ENCODE measurements around the gene BMI1.
A peak's percentile ranks its signal among the peaks of the same experiment; 100 is the strongest.
"Not testable (repeated sequence)": the region's sequence is repeated elsewhere in the genome, so short reads cannot be mapped to it uniquely, and the experiment has no call there.

Gene BMI1

DNA sequence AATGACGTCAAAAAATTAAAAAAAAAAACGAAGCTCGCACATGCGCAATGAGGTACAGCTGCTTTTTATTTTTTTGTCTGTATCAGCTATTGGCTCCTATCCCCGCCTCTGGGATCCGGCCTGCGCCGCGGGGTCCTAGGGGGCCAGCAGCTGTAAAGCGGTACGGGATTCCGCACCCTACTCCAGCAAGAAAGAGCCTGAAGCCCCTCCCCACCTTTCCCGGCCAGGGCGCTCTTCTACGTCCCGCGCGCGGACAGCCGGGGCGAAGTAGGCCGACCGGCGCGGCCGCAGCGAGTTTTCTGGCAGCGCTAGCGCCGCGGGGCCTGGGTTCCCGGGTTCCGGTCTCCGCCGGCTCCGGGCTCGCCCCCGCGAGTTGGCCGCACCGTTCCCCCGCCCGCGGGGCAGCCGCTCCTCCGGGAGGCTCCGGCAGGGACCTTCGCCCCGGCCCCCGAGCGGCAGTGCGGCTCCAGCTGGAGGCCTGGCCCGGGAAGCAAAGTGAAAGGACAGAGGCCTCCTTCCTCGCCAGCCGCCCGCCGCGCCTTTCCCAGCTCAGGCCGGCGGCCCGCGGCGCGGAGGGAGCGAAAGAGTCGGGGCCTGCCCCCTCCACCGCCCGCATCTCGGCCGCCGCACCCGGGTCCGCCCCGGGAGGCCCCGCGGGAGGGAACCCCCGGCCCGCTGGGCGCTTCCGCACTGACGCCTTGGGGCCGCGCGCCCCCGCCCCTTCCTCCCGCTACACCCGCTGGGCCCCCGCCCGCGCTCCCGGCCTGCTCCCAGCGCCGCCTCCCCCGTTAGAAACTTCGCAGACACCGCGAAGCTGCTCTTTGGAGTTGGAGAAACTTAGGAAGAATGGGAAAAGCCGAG, 19.7 kb downstream of the BMI1 start:
- DNase-seq, result peak; percentile 76

DNA sequence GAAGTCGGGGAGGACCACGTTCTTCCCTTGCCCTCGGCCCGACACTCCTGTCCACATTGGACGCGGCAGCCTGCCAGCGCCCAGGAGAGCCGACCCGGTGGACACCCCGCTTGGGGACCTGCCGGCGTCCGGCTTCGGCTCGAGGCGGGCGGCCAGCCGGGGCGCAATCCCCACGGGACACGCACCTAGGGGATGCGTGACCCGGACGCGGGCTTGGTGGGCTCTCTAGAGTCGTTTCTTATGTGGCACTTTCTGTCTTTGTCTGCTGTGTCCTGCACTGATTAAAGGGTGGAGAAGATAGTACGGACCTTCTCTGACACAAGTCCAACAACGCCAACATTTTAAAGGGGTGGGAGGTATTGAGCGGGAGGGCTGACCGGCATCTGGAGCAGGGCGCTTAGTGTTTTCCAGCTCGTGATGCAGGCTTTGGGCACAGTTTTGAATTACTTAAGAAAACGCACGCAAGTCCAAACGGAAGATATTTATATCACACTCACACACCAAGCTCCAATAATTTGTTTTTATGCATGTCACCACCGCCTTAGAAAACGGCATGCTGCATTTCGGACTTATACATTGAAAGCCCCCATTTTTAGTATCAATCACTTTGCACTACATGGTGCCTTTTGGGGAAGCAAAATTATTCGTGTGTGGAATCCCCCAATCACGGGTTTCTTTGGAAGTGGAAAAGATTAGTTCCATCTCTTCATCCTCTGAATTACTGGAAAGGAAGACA, 20.5 kb downstream of the BMI1 start:
- no peak for DNase-seq

DNA sequence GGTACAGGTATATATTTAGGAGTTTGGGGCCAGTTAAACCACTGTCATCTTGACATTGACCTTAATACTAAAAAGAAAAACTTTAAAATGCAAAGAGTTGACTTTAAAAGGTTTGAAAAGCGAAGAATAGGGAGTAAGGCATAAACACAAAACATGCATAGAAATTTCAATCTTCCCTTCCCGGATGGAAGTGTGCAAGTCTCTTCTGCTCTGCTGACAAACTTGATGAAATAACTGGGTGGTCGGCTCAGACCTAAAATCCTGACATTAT, 21.0 kb downstream of the BMI1 start:
- DNase-seq, result no peak

DNA sequence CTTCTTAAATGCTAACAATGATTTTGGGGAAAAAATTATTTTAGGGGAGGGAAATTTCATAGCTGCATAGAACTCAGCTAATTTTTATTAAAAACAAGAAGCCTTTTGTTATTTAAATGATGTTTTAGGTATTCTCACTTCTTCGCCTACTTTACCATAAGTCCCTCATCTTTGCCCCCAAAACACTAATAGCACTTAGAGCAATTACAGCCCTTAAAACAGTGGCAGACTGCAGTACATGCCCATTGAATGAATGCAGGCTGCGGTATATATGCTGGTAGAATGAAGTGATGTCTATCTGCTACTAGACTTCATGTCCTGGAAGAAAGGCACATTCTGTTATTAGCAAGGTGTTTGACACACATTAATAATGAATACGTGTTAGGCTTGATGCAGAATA, 21.5 kb downstream of the BMI1 start:
- DNase-seq, result peak; percentile 10

DNA sequence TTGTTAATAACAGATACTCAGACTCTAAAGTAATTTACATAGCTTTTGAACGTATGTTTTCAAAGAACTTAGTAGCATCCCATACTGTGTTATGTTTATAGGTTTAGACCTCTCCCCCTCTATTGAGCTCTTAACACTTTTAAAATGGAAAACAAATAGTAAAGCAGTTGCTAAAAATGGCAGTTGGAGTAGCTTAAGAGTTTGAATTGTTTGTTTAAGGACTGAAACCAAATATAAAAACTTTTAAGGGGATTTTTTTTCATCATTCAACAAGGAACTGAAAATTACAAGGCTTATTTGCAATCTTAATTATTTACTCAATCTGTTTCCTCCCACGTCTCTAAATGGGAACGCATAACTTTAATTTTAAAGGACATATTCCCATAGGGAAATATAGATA, 22.8 kb downstream of the BMI1 start:
- DNase-seq, result no peak

DNA sequence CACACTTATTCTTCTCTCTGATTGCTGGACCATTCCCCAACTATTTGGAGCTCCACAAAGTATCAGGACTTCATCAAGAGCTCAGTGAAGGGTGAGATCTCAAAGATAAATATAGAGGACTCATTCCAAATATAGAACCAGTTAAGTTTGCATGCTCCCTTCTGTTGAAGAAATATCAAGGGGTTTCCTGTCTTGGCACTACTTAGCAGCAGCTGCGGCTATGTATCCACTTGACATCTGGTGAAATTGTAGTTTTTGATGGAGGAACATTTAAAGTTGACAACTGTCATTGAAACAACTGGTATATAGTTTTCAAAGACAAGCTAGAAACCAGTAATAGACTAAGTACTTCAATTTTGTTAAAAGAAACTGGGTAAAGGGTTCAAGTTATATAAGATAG, 23.4 kb downstream of the BMI1 start:
- DNase-seq, result no peak

DNA sequence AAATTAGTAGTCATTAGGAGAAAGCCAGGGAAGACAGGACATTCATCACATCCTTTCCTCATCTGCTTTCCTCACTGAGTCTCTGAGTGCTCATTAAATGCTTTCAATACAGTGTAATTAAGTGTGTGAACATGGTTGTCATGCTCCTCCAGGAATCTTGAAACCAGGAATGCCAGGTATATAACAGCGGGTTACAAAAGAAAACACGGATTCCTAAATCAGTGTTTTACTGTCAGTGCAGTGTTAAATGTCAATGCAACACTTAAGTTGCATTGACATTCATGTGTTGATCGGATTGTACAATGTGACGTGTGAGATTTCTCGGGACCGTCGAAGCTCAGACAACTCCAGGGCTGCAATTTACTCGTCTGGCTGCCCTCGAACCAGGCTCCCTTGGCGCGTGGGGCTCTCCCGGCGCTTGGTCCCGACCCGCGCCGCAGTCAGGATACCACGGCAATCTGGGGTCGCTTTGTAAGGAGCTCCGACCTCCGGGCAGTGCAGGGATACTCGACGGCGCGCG, 23.9 kb downstream of the BMI1 start:
- DNase-seq, result peak; percentile 12

DNA sequence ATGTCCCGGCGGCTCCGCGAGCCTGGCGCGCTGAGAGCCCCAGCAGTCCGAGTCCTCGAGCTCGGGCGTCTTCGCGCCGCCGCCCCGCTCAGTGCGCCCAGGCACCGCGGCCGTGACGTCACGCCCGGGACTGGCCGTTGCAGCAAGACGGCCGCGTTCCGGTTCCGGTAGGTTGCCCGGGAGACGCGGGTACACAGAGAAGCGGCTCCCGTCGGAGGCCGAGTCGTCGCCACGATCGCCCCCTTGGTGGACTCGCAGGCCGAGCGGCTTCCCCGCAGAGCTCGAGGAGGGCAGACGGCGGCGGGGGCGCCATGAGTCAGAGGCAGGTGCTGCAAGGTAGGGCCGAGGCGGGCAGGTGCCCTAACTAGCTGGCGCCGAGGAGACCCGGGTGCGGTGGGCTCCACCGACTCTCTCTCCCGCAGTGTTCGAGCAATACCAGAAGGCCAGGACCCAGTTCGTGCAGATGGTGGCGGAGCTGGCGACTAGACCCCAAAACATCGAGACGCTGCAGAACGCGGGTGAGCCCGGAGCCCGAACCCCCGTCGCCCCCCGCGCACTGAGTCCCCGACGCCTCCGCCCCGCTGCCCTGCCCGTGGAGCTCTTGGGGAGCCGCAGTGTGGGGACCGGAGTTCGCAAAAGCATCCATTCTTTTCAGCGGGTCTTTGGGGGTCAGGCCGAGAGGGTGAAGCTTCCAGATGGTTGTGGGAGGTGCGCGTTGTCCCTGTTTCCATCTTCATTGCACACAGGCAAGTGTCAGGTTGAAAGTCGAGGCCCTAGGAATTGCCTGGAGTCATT, 24.6 kb downstream of the BMI1 start, which contains the start of gene SPAG6:
Gene SPAG6 (plus strand): TSS at position 196 of the 795 bp plus-strand sequence. CDS start 116 bp downstream, at position 312.
- peak; percentile 54 for DNase-seq

DNA sequence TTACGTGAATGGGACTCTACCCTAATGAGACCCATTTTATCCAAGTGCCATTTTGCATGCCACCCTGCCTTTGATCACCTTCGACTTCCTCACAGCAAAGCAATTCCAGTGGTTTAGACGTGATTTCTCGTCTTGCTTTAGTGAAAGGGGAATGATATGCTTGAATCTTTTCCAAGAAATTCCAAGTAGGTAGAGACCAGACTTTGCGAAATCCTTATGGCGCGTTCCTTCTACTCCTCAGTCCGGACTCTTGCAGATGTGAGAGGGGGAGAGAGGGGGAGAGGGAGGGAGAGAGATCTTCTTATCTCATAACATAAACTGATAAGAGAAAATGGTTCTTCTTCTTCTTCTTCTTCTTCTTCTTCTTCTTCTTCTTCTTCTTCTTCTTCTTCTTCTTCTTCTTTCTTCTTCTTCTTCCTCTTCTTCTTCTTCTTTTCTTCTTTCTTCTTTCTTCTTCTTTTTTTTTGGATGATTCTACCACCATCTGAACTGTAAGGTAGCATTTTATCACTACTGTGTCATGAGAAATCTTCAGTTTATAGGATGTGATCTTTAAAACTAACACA, 25.3 kb downstream of the BMI1 start:
- DNase-seq, result no peak

DNA sequence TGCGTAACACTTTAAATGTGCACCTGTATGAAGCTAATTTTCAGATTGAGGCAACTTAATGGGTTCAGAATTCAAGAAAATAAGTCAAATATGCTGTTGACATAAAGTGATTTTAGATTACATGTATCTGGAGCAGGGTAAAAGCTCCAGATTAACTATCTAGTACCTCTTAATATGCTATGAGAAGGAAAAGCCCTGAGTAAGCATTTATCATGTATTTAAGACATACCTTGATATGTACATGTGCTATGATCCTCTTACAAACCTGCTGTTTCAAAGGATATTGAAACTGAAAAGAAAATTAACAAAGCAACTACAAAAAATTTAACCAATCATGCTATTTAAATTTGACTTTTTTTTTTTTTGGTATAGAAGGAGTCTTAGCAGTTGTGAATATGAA, 28.9 kb downstream of the BMI1 start:
- no peak for DNase-seq

DNA sequence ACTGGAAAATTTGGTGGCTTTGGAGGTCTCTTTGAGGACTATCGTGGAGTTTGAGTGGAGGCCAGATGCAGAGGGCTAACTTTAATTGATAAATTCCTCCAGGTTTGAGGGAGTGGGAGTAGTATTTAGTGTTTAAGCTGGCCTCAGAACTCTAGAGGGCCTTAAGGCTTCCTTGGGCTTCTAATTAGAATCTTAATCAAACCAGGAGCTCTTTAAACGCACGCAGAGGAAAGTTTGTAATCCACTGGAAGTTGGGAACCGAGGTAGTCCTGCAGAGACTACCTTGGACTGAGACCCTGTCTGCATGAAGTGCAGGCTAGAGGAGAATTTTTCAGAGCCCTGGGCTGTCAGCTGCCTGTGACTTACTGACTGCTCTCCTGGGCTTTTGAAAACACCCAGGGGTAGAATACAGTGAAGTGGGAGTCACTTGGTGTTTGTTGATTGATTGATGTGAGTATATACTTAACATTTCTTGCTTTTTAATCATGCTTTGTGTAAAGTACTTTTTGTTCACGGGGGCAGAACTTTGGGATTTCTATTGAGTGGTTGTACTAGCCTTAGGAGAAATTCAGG, 30.3 kb downstream of the BMI1 start:
- no peak for DNase-seq

DNA sequence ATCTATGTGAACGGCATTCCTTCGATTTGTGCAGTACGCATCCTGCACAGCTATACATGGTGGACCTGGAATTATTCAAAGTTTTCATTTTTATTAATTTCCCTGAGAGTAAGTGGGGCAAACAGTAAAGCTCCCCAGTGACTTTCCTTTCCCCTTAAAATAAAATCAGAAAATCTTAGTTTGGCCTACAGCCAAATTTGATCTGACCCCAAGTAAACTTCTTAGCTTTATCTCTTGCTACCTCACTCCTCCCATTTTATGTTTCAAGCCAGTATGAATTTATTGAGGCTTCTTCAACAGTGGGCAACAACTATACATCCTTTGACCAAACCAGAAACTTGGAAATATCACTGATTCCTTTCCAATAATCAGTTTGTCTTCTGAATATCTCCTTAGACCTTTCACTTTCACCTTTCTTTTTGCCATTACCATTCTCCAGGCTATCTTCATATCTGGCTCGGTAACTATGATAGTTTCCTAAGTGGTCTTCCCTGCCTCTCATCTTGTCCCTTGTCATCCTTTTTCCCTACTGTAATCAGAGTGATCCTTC, 35.5 kb downstream of the BMI1 start:
- no peak for DNase-seq

DNA sequence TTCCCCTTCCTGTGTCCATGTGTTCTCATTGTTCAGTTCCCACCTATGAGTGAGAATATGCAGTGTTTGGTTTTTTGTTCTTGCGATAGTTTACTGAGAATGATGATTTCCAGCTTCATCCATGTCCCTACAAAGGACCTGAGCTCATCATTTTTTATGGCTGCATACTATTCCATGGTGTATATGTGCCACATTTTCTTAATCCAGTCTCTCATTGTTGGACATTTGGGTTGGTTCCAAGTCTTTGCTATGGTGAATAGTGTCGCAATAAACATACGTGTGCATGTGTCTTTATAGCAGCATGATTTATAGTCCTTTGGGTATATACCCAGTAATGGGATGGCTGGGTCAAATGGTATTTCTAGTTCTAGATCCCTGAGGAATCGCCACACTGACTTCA, 36.9 kb downstream of the BMI1 start:
- DNase-seq, result not testable (repeated sequence)

DNA sequence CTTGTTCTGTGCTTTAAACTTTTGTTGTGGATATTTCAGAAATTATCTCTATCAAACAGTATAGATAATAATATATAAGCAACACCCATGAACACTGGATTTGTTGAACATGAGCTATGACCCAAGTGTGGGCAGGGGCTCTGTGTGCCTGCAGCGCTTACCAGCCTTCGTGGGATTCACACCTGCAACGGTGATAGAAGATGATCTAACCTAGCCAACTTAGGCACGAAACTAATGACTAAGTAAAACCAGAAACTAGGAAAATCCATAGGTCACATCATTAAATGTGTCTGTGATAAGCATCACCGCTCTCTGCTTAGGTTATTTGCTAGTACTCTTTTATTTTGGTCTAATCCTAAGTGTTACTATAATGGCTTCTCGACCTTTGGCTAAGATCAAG, 42.4 kb downstream of the BMI1 start:
- no peak for DNase-seq

DNA sequence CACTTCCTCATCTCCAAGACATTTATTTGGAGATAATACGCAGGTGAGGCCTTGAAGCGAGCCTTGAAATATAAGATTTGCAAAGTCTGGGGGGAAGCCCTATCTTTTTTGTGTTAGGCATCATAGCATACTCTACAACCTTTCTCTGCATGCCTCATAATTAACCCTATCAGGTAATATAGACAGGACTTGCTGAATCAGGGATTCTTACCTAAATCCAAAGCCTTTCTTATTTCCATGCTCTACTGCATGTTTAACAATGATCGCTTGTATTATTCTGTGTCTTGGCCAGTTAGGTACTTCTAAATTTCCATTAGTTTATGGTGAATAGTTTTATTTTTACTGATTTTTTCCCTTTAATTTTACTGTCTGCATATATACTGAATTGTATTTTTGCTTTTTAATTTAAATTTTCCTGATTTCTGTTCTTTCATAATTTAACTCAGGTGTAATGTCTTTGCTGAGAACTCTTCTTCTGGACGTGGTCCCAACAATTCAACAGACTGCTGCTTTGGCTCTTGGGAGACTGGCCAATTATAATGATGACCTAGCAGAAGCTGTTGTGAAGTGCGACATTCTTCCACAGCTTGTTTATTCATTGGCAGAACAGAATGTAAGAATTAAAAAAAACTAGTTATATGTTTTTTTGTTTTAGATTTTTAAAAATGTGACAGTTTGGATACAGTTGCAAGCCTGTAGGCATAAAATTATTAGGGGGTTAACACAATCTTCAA, 43.7 kb downstream of the BMI1 start:
- DNase-seq, result no peak

DNA sequence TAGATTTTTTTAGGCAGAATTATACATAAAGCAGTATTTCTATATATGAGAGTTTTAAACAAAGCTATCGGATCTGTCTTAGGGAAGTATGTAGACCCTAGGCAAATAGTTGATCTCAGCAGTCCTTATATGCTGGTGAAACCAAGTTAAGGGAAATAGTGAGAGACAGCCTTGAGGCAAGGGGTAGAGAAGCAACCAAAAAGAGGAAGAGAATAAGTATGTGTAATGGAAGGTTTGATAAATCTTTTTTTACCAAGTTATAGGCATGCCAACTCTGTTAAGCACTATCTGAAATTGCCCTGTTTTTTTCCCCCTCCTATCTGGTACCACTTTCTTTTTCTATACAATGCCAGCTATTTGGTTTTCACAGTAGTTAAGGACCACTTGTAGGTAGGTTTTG, 44.3 kb downstream of the BMI1 start:
- no peak for DNase-seq

DNA sequence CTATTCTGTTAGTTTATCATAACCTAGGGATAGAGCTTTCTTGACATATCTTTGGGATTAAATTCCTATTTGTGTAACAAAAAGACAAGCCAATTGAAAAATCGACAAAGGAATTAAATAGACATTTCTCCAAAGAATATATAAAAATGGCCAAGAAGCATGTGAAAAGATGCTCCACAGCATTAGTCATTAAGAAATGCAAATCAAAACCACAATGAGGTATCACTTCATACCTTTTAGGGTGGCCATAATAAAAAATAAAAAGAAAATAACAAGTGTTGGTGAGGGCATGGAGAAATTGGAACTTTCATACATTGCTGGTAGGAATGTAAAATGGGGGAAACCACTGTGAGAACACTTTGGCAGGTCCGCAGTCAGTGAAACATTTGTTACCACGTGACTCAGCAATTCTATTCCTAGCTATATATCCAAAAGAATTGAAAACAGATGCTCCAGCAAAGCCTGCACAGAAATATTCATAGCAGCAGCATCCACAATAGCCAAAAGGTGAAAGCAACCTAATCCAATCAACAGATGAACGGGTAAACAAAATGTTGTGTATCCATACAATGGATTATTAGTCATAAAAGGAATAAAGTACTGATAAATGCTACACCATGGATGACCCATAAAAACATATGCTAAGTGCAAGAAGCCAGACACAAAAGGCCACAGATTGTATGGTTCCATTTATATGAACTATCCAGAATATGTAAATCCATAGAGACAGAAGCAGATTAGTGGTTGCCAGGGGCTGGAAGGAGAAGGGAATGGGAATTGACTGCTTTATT, 44.9 kb downstream of the BMI1 start:
- no peak for DNase-seq

DNA sequence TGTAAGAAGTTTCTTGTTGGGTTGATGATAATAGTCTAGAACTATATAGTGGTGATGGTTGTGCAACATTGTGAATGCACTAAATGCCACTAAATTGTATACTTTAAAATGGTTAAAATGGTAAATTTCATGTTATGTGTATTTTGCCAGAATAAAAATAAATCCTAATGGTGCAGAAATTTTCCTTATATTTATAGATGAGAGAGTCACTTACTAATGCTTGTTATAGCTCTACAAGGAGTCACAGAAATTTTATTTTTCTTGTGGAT, 45.5 kb downstream of the BMI1 start:
- no peak for DNase-seq

DNA sequence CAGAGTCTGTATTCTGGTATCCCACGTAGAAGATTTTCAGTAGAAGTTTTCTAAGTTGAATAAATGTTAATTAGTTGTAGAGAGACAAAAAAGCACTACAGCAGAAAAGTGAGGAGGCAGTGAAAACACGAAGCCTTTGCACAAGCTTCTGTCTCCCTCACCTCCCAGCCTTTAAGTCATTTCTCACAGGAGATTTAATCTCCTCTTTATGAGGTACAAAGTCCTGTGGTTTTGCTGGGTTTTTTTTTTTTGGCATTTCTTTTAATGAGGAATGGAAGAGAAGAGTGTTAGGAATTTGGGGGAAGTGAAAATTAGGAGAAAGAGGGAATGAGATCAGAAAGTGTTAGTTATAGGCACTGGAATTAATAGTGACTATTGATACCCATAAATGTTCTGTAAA, 45.9 kb downstream of the BMI1 start:
- no peak for DNase-seq

DNA sequence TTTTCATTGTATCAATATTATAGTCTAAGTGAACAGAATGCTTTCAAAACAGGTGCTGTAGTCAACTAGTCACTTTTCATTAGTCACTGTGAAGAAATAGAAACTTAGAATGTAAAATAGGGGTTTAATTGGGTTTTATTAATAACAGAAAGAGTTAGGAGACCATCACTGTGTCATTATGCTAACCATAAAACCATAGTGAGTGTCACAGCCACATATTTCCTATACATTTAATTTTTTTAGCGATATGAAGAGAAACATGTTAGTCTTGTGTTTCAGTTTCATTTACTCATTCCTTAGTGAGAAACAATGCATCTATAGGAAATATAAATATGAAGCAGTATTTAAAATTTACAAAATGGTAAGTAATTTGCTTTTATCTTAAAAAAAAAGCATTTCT, 46.6 kb downstream of the BMI1 start:
- DNase-seq, result no peak

DNA sequence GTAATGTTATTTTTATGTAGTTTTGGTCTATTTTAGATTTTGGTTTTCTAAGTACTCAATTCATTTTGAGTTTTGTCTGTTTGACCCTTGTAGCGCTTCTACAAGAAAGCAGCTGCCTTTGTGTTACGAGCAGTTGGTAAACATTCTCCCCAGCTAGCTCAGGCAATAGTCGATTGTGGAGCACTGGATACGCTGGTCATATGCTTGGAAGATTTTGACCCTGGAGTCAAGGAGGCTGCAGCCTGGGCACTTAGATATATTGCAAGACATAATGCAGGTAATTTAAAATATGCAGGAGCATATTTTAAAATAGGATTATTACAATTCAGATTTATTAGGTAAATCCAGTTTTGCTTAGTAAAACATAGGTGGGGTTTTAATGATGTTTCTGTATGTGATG, 47.5 kb downstream of the BMI1 start:
- DNase-seq, result no peak

Data from CD4-positive, alpha-beta T cell treated with Interleukin-17A for 1 hour (primary cell).